ENCODE data around the gene LIX1. TPM values are rescaled to one million over a fixed set of nuclear protein-coding genes. Genes with fewer than 3 reads are reported as not detected.
A peak's percentile ranks its signal among the peaks of the same experiment; 100 is the strongest.

LIX1 gene
- total RNA-seq, 1 donor from 2014 or later = 10.7 TPM

- no peak for TF ChIP-seq CTCF (IDR thresholded peaks at IDR 0.05; ENCODE audit: unreplicated experiment)
- DNase-seq (ENCODE audit: low spot score in 2 of 2, unreplicated experiment in 2 of 2) = no peak
- Mint-ChIP-seq H3K4me3 (no peak overlapping the region), H3K4me1 (peaks cover 62% of the 10 kb centered on the region), H3K27me3 (ENCODE audit: low read depth) (no peaks in the 10 kb centered on the region), H3K36me3 (no peaks in the 10 kb centered on the region), H3K27ac (no peak overlapping the region), H3K9me3 (peaks cover 6% of the 10 kb centered on the region)
These were observed 41.9 kb downstream of the LIX1 start for GRCh38 chr5:97100476-97100875.

GRCh38 chr5:97098922-97099321, 43.5 kb downstream of the LIX1 start:
- no peak for DNase-seq (ENCODE audit: low spot score in 2 of 2, unreplicated experiment in 2 of 2)
- Mint-ChIP-seq H3K27ac (peak overlapping the region; percentile 57), H3K4me1 (peaks cover 56% of the 10 kb centered on the region), H3K36me3 (no peaks in the 10 kb centered on the region), H3K27me3 (ENCODE audit: low read depth) (no peaks in the 10 kb centered on the region), H3K4me3 (no peak overlapping the region), H3K9me3 (peaks cover 6% of the 10 kb centered on the region)
- TF ChIP-seq CTCF (IDR thresholded peaks at IDR 0.05; ENCODE audit: unreplicated experiment) = no peak

- no peak for DNase-seq (ENCODE audit: low spot score in 2 of 2, unreplicated experiment in 2 of 2)
- Mint-ChIP-seq H3K27me3 (ENCODE audit: low read depth) (no peaks in the 10 kb centered on the region), H3K36me3 (no peaks in the 10 kb centered on the region), H3K4me1 (peaks cover 56% of the 10 kb centered on the region), H3K27ac (peak overlapping the region; percentile 79), H3K4me3 (no peak overlapping the region), H3K9me3 (peaks cover 6% of the 10 kb centered on the region)
- no peak for TF ChIP-seq CTCF (IDR thresholded peaks at IDR 0.05; ENCODE audit: unreplicated experiment)
These were observed 44.8 kb downstream of the LIX1 start for GRCh38 chr5:97097326-97098230.

- no peak for TF ChIP-seq CTCF (IDR thresholded peaks at IDR 0.05; ENCODE audit: unreplicated experiment)
- Mint-ChIP-seq H3K27ac (peak overlapping the region; percentile 79), H3K36me3 (no peaks in the 10 kb centered on the region), H3K27me3 (ENCODE audit: low read depth) (no peaks in the 10 kb centered on the region), H3K4me1 (peaks cover 54% of the 10 kb centered on the region), H3K4me3 (no peak overlapping the region), H3K9me3 (peaks cover 6% of the 10 kb centered on the region)
- DNase-seq (ENCODE audit: low spot score in 2 of 2, unreplicated experiment in 2 of 2) = no peak
These were observed 45.6 kb downstream of the LIX1 start for GRCh38 chr5:97096846-97097245.

GRCh38 chr5:97096191-97096590, 46.2 kb downstream of the LIX1 start:
- Mint-ChIP-seq H3K4me3 (peak overlapping the region; percentile 24), H3K9me3 (peaks cover 6% of the 10 kb centered on the region), H3K4me1 (peaks cover 50% of the 10 kb centered on the region), H3K27me3 (ENCODE audit: low read depth) (no peaks in the 10 kb centered on the region), H3K36me3 (no peaks in the 10 kb centered on the region), H3K27ac (peak overlapping the region; percentile 79)
- no peak for TF ChIP-seq CTCF (IDR thresholded peaks at IDR 0.05; ENCODE audit: unreplicated experiment)
- no peak for DNase-seq (ENCODE audit: low spot score in 2 of 2, unreplicated experiment in 2 of 2)
